CD14-positive monocyte (primary cell): ENCODE results near the gene PRF1. TPM values are rescaled to one million over a fixed set of nuclear protein-coding genes. Genes with fewer than 3 reads are reported as not detected.

Experiments
- DNase-seq, 3 donors: peaks; one replicate each; pipeline ENCODE4 v3.0.0-alpha.2; 2011 to 2022
- H2AFZ ChIP-seq: 2 replicates; pipeline ENCODE4 v1.6.0; 2012; ENCODE audit warnings: mild to moderate bottlenecking, low read depth, low read length, inconsistent platforms; ENCODE audit not compliant: insufficient read depth, poor library complexity, severe bottlenecking
- H3K27ac ChIP-seq, 2 donors: 1 replicate in 1 of 2; 2 replicates in 1 of 2; pipeline ENCODE4 v1.5.1; 2012 to 2013; ENCODE audit warnings: low read length in 2 of 2, control low read depth in 1 of 2, inconsistent platforms in 1 of 2, low read depth in 1 of 2, mild to moderate bottlenecking in 1 of 2
- H3K27me3 ChIP-seq, 2 donors: one replicate each; pipeline versions ENCODE4 v1.6.0 to v1.6.1; 2011 to 2013; ENCODE audit warnings: low read length in 2 of 2; ENCODE audit not compliant: control insufficient read depth in 2 of 2, insufficient read depth in 2 of 2
- H3K36me3 ChIP-seq, 2 donors: replicated peaks in 1 of 2; 1 replicate in 1 of 2; 2 replicates in 1 of 2; pipeline versions ENCODE4 v1.5.1 to v1.6.1; 2012 to 2013; ENCODE audit warnings: low read length in 2 of 2, control low read depth in 1 of 2, inconsistent platforms in 1 of 2, mild to moderate bottlenecking in 1 of 2; ENCODE audit not compliant: insufficient read depth in 2 of 2, control insufficient read depth in 1 of 2
- H3K4me1 ChIP-seq, 2 donors: 1 replicate in 1 of 2; 2 replicates in 1 of 2; pipeline versions ENCODE4 v1.5.1 to v1.6.1; 2012 to 2013; ENCODE audit warnings: low read length in 2 of 2, control low read depth in 1 of 2, inconsistent platforms in 1 of 2, mild to moderate bottlenecking in 1 of 2, moderate library complexity in 1 of 2; ENCODE audit not compliant: insufficient read depth in 2 of 2, control insufficient read depth in 1 of 2
- H3K4me2 ChIP-seq: replicated peaks from 2 replicates; pipeline ENCODE3; 2012; ENCODE audit warnings: low read length, moderate library complexity, mild to moderate bottlenecking; ENCODE audit not compliant: poor library complexity, severe bottlenecking; ENCODE audit errors: extremely low read depth
- H3K4me3 ChIP-seq, 3 experiments: fragments of 200-600 bp in 1 of 3; sonication (generic) in 1 of 3; replicated peaks in 1 of 3; 1 replicate in 2 of 3; 2 replicates in 1 of 3; pipeline ENCODE4 v1.5.1; 2011 to 2013; ENCODE audit warnings: low read length in 3 of 3, mild to moderate bottlenecking in 3 of 3, control low read depth in 2 of 3, low read depth in 2 of 3, inconsistent platforms in 1 of 3, moderate library complexity in 1 of 3
- H3K79me2 ChIP-seq: 2 replicates; pipeline ENCODE4 v1.6.0; 2012; ENCODE audit warnings: mild to moderate bottlenecking, control low read depth, inconsistent platforms, low read length, moderate library complexity; ENCODE audit not compliant: insufficient read depth
- H3K9ac ChIP-seq: 2 replicates; pipeline ENCODE4 v1.6.0; 2017; ENCODE audit warnings: low read length, mild to moderate bottlenecking; ENCODE audit not compliant: insufficient read depth, poor library complexity, severe bottlenecking
- H3K9me3 ChIP-seq, 2 donors: replicated peaks in 1 of 2; 1 replicate in 1 of 2; 2 replicates in 1 of 2; pipeline versions ENCODE4 v1.5.1 to v1.6.1; 2012 to 2013; ENCODE audit warnings: low read length in 2 of 2, control low read depth in 1 of 2; ENCODE audit not compliant: control insufficient read depth in 1 of 2, insufficient read depth in 1 of 2
- H4K20me1 ChIP-seq: 2 replicates; pipeline ENCODE4 v1.6.0; 2012; ENCODE audit warnings: mild to moderate bottlenecking, low read length, control low read depth, moderate library complexity; ENCODE audit not compliant: insufficient read depth
- H3K27ac Mint-ChIP-seq, 7 donors: one replicate each; pipeline ENCODE4 v1.8.0; 2020; ENCODE audit warnings: mild to moderate bottlenecking in 7 of 7, mixed read lengths in 7 of 7, moderate library complexity in 6 of 7, inconsistent platforms in 2 of 7
- H3K27me3 Mint-ChIP-seq, 3 donors: one replicate each; pipeline ENCODE4 v1.8.0; 2021 to 2022; ENCODE audit warnings: low read depth in 3 of 3, mild to moderate bottlenecking in 3 of 3, mixed read lengths in 3 of 3, moderate library complexity in 3 of 3, inconsistent platforms in 1 of 3
- H3K36me3 Mint-ChIP-seq, 2 donors: one replicate each; pipeline ENCODE4 v1.8.0; 2020; ENCODE audit warnings: mixed read lengths in 2 of 2, inconsistent platforms in 1 of 2, mild to moderate bottlenecking in 1 of 2
- H3K4me1 Mint-ChIP-seq: one replicate; pipeline ENCODE4 v1.8.0; 2020; ENCODE audit warnings: mild to moderate bottlenecking, mixed read lengths
- H3K4me3 Mint-ChIP-seq, 2 donors: one replicate each; pipeline ENCODE4 v1.8.0; 2020; ENCODE audit warnings: mild to moderate bottlenecking in 2 of 2, mixed read lengths in 2 of 2, moderate library complexity in 1 of 2
- H3K9me3 Mint-ChIP-seq, 7 donors: one replicate each; pipeline ENCODE4 v1.8.0; 2020 to 2022; ENCODE audit warnings: mixed read lengths in 7 of 7, mild to moderate bottlenecking in 6 of 7, moderate library complexity in 6 of 7, inconsistent platforms in 2 of 7
- CTCF ChIP-seq: fragments of 200-600 bp; IDR thresholded peaks from one replicate; pipeline ENCODE4 v1.8.0; 2022; ENCODE audit warnings: antibody characterized with exemption, mild to moderate bottlenecking
- WGBS: methylation state at CpG from one replicate; pipeline ENCODE4 v1.1.5; 2013; ENCODE audit warnings: missing lambda C conversion rate; ENCODE audit not compliant: insufficient coverage; 5-methylcytosine and 5-hydroxymethylcytosine counted together
- intact Hi-C, 2 donors: fragments of 100-400 bp; cut with micrococcal nuclease; formaldehyde crosslinking; loops; one replicate each; pipeline versions ENCODE4 v1.15.0 to v1.15.1; 2023
- polyA plus RNA-seq, 3 donors: library from polyadenylated mRNA; depleted of rRNA in 1 of 3; unstranded in 2 of 3; stranded (reverse) in 1 of 3; fragments of 300-500 nt in 2 of 3; fragments of >200 nt in 1 of 3; fragmentation: Illumina TruSeq in 2 of 3; gene quantifications; 1 replicate in 2 of 3; 2 replicates in 1 of 3; pipeline ENCODE4 v1.2.3, GENCODE V29; 2012 to 2021

PRF1 gene
- polyA plus RNA-seq, 3 donors, result 0.09 to 2.7 (median 2.4) TPM

DNA sequence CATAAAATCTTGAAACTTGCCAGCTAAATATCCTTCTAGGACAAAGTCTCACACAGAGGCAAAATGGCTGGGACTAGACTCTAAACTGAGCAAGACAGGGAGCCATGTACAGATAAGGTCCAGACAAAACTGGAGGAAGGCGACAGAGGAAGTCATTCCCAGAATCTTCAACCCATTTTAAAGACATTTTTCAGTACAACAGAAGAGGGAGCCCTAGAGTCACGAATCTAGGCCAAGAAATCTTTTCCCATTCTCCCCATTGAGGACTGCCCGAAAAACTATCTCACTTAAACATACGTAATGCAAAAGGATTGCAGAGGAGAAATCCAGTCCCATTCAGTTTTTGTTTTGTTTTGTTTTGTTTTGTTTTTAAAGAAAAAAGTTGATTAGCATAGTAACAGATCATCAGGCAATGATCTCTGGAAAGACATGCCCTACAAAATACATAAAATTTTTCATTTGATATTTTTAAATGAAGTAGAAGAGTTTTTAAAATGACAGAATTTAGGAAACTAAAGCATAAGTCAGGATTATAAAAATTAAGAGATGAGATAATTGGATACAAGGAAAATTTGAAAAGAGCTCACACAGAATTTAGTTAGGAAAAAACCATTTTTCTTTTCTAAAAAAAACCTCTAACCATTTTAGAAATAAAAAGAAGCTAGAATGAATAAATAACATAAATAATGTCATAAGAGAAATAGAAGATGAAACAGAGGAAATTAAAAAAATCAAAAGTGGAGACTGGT is 16.9 kb upstream of the PRF1 start:
- Histone ChIP-seq H3K4me3 (no peak overlapping the region), H3K4me2 (no peak overlapping the region), H4K20me1 (no peaks in the 10 kb centered on the region), H3K27me3 (no peaks in the 10 kb centered on the region), H3K27ac (no peak overlapping the region), H3K9ac (no peak overlapping the region), H3K79me2 (no peaks in the 10 kb centered on the region), H3K4me1 (peaks cover 0 to 6% of the 10 kb centered on the region in 2 donors), H3K36me3 (no peaks in the 10 kb centered on the region), H2AFZ (no peak overlapping the region), H3K9me3 (peaks cover 9 to 19% of the 10 kb centered on the region in 2 donors)
- peaks cover 5 to 29% (median 19%) of the 10 kb centered on the region in 7 donors for H3K9me3 Mint-ChIP-seq
- H3K27ac Mint-ChIP-seq, result no peak overlapping the region
- no peak overlapping the region for H3K4me3 Mint-ChIP-seq
- peaks cover 0 to 4% of the 10 kb centered on the region in 2 donors for H3K36me3 Mint-ChIP-seq
- no peak for TF ChIP-seq CTCF
- intact Hi-C loops, result no loop called here
- H3K4me1 Mint-ChIP-seq, result peaks cover 14% of the 10 kb centered on the region
- 100% methylated on average over 1 of the region's 4 CpGs for WGBS
- peaks cover 0 to 2% (median 1%) of the 10 kb centered on the region in 3 donors for H3K27me3 Mint-ChIP-seq
- no peak for DNase-seq

DNA sequence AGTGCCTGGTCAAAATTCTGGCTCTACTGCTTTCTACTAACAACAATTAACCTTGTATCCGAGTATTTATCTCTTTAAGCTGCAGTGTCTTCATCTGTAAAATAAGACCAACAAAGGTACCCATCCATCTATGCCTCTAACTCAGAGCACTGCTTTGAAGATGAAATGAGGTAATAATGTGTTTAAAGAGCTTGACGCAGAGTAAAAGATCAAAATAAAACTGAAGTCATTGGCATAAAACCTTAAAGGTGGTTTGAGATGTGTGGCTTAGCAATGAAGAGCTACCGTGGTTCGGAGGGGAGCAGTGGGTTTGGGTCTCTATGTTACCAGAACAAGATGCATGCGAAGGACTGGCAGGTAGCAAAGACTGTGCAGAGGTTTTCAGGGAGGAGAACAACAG is 16.1 kb upstream of the PRF1 start:
- H3K4me3 ChIP-seq, result no peak overlapping the region
- H3K27ac ChIP-seq, result no peak overlapping the region
- peaks cover 0 to 4% of the 10 kb centered on the region in 2 donors for H3K36me3 Mint-ChIP-seq
- H3K79me2 ChIP-seq, result no peaks in the 10 kb centered on the region
- no peak for DNase-seq
- no peak overlapping the region for H2AFZ ChIP-seq
- H3K4me1 ChIP-seq, result peaks cover 0 to 6% of the 10 kb centered on the region in 2 donors
- H3K4me2 ChIP-seq, result no peak overlapping the region
- no peak for TF ChIP-seq CTCF
- no peaks in the 10 kb centered on the region for H4K20me1 ChIP-seq
- H3K4me1 Mint-ChIP-seq, result peaks cover 14% of the 10 kb centered on the region
- no peaks in the 10 kb centered on the region for H3K27me3 ChIP-seq
- H3K9me3 Mint-ChIP-seq, result peaks cover 5 to 29% (median 19%) of the 10 kb centered on the region in 7 donors
- H3K27ac Mint-ChIP-seq, result no peak overlapping the region
- H3K9ac ChIP-seq, result no peak overlapping the region
- no peak overlapping the region for H3K4me3 Mint-ChIP-seq
- no peaks in the 10 kb centered on the region for H3K36me3 ChIP-seq
- WGBS, result 97% methylated on average over 4 of the region's 5 CpGs
- peaks cover 9 to 19% of the 10 kb centered on the region in 2 donors for H3K9me3 ChIP-seq
- H3K27me3 Mint-ChIP-seq, result peaks cover 0 to 2% (median 1%) of the 10 kb centered on the region in 3 donors
- intact Hi-C loops, result no loop called here
